Stimulated activated memory B cell treated with anti-CD40 and anti-IgM and Interleukin-4, amounts not matched to agents 10 μg/mL and 1 μg/mL and 100 μg/mL, for 72 hours (primary cell): ENCODE data around the gene NR1H2.
"Not testable (repeated sequence)": the region's sequence is repeated elsewhere in the genome, so short reads cannot be mapped to it uniquely, and the experiment has no call there.

Experiments
- ATAC-seq: fragments of 150-1000 bp; cut with Tn5 transposase; 2 replicates; pipeline ENCODE4 v1.10.0; 2021
- H3K27ac Mint-ChIP-seq: one replicate; pipeline ENCODE4 v1.8.0; 2022; ENCODE audit warnings: mild to moderate bottlenecking, mixed read lengths
- H3K27me3 Mint-ChIP-seq: one replicate; pipeline ENCODE4 v1.8.0; 2022; ENCODE audit warnings: mixed read lengths
- H3K36me3 Mint-ChIP-seq: one replicate; pipeline ENCODE4 v1.8.0; 2022; ENCODE audit warnings: mixed read lengths
- H3K4me1 Mint-ChIP-seq: one replicate; pipeline ENCODE4 v1.8.0; 2022; ENCODE audit warnings: mixed read lengths
- H3K4me3 Mint-ChIP-seq: one replicate; pipeline ENCODE4 v1.8.0; 2022; ENCODE audit warnings: mild to moderate bottlenecking, moderate library complexity, mixed read lengths
- H3K9me3 Mint-ChIP-seq: one replicate; pipeline ENCODE4 v1.8.0; 2022; ENCODE audit warnings: mixed read lengths

NR1H2 gene

DNA sequence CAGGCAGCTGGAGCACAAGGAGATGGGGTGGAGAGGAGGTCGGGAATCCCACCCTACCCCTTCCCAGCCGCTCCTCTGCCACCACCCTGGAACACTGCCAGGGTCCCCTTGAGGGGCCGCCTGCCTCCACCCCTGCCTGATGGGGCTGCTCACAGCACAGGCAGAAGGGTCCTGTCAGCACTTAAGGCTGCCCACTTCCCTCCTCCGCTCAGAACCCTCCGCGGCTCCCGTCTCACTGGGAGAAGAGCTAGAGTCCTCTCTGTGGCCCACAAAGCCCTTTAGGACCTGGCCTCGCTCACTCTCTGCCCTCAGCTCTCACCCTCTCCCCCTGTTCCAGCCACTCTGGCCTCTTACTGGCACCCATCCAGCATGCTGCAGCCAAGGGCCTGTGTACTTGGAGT is 4.5 kb downstream of the NR1H2 start:
- Mint-ChIP-seq H3K4me3 (no peak overlapping the region), H3K27me3 (no peaks in the 10 kb centered on the region), H3K27ac (no peak overlapping the region), H3K9me3 (no peaks in the 10 kb centered on the region), H3K4me1 (peaks cover 61% of the 10 kb centered on the region), H3K36me3 (peaks cover 53% of the 10 kb centered on the region)
- ATAC-seq = no peak

DNA sequence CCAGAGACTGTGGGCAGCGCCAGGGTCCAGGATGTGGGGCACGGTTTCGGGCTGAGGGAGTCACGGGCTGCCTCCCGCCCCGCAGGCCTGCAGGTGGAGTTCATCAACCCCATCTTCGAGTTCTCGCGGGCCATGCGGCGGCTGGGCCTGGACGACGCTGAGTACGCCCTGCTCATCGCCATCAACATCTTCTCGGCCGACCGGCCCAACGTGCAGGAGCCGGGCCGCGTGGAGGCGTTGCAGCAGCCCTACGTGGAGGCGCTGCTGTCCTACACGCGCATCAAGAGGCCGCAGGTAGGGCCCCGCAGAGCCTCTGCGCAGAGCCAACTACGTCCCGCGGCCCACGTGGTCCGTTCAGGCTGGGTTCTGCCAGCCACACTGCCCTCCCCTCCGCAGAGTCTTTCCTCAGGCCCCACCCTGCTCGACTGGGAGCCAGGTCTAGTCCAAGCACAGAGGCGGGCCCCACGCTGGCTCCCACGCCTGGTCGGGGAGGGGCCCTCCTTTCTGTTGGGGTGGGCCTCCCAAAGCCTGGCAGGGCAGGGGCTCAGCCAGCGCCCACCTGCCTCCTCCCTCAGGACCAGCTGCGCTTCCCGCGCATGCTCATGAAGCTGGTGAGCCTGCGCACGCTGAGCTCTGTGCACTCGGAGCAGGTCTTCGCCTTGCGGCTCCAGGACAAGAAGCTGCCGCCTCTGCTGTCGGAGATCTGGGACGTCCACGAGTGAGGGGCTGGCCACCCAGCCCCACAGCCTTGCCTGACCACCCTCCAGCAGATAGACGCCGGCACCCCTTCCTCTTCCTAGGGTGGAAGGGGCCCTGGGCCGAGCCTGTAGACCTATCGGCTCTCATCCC is 5.8 kb downstream of the NR1H2 start:
- Mint-ChIP-seq H3K4me3 (no peak overlapping the region), H3K27me3 (no peaks in the 10 kb centered on the region), H3K27ac (no peak overlapping the region), H3K36me3 (peaks cover 44% of the 10 kb centered on the region), H3K9me3 (no peaks in the 10 kb centered on the region), H3K4me1 (peaks cover 50% of the 10 kb centered on the region)
- no peak for ATAC-seq

DNA sequence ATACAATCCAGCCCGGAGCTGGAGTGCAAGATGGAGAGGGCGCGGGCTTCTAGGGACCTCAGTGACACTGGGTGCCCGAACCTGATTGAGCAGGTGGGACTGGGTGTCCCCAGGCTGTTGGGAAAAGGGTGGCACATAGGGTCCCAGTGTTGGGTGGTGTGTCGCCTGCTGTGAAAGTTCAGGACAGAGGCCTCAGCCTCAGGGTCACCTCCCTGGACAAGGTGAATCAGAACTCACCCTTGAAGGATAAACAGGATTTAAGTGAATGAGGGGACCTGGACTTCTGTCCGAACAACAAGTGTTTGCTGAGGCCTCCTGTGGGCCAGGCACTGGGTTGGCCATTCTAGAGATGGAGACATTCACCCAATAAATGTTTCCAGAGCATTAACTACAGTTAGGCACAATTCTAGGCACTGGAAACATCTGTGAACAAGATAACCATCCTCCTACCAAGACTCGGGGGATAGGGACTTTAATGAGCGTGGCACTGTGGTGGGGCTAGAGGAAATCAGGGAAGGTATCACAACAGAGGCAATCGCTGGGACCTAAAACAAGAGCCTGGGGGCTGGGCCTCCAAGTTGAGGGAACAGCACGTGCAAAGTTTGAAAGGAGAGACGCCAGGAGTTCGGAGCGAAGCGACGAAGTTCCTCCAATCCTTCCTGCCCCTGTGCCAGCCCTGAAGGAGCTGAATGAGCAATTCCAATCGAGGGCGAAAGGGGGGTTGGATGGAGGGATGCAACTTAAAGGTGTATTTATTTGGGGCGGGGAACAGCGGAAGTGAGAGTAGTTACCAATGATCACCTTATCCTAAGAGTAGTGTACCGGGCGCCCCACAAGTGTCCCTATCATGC is 7.0 kb downstream of the NR1H2 start:
- peaks cover 41% of the 10 kb centered on the region for H3K36me3 Mint-ChIP-seq
- no peak for ATAC-seq
- H3K27me3 Mint-ChIP-seq = no peaks in the 10 kb centered on the region
- peak overlapping the region; percentile 77 for H3K27ac Mint-ChIP-seq
- H3K4me1 Mint-ChIP-seq = peaks cover 39% of the 10 kb centered on the region
- peak overlapping the region; percentile 90 for H3K4me3 Mint-ChIP-seq
- no peaks in the 10 kb centered on the region for H3K9me3 Mint-ChIP-seq

DNA sequence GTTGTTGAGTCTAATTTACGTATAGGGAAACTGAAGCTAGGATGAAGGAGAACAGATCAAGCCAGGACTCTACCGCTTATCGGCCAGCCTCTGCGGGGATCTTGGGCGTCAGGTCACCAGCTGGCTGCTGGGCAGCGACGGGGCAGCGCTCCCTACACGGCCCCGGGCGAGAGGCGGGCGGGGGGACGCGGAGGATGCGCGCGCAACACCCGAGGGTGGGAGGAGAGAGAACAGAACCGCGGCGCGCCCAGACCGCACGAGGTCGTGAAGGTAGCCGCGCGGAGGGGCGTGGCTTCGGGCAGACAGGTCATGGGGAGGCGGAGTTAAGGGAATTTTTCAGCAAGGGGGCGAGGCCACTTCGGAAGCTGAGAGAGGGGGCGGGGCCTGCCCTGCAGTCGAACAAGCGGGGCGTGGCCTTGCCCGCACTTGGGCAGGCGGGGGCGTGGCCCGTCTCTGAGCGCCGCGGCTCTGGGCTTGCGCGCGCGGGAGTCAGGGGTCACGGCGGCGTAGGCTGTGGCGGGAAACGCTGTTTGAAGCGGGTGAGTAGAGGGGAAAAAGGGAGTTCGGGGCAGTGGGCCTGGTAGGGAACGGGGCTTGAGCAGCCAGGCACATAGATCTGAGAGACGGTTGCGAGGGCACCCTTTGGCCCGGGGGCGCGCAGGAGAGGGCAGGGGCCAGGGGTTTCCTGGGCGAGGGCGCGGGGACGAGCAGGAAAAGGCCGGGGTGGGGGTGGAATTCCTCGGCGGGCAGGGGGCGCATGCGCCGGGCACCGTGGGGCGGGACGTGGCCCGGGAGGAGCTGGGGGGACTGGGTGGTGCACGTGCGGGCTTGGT is 7.8 kb downstream of the NR1H2 start, which contains the start of gene POLD1:
TSS of gene POLD1 (plus strand) at position 496 of the 833 bp plus-strand sequence. CDS start 14,505 bp downstream, outside the sequence.
- peak; percentile 94 for ATAC-seq
- H3K9me3 Mint-ChIP-seq = no peaks in the 10 kb centered on the region
- no peaks in the 10 kb centered on the region for H3K27me3 Mint-ChIP-seq
- H3K36me3 Mint-ChIP-seq = peaks cover 35% of the 10 kb centered on the region
- peaks cover 34% of the 10 kb centered on the region for H3K4me1 Mint-ChIP-seq
- peak within 1 kb of the TSS; percentile 77 for H3K27ac Mint-ChIP-seq
- peak within 1 kb of the TSS; percentile 90 for H3K4me3 Mint-ChIP-seq

DNA sequence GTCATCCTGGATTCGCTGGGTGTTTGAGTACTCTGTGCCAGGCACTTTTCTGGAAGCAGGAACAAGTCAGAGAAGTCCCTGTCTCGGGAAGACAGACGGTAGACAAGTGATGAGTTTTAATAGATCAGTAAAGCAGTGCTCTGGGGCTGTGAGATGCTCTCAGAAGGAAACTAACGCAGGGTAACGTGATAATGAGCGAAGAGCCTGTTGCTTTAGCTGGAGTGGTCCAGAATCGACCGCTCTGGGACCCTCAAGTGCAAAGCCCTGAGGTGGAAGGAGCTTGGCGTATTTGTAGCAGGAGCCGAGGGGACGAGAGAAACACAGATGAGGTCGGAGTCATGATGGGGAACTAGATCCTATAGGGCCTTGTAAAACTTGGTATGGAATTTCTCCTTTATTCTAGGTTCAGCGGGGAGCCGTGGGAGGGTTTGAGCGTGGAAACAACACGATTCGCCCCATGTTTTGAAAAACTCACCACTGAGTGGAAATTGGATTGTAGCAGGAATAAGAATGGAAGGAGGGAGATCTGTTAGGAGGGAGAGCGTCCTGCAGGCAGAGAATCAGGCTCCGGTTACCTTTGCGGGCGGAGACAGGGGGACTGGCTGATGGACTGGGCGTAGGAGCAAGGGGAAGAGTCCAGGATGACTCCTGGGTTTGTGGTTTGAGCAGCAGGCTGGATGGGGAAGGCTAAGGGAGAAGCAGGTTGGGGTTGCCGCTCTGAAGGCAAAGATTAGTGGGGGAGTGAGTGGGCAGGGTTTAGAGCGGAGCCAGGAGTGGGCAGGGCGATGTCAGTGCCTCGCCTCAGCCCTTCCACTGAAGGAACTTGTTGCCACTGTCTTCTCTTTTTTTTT is 8.7 kb downstream of the NR1H2 start:
- Mint-ChIP-seq H3K36me3 (peaks cover 26% of the 10 kb centered on the region), H3K9me3 (no peaks in the 10 kb centered on the region), H3K4me1 (peaks cover 26% of the 10 kb centered on the region), H3K27ac (peak overlapping the region; percentile 77), H3K4me3 (peak overlapping the region; percentile 90), H3K27me3 (no peaks in the 10 kb centered on the region)
- ATAC-seq = no peak

DNA sequence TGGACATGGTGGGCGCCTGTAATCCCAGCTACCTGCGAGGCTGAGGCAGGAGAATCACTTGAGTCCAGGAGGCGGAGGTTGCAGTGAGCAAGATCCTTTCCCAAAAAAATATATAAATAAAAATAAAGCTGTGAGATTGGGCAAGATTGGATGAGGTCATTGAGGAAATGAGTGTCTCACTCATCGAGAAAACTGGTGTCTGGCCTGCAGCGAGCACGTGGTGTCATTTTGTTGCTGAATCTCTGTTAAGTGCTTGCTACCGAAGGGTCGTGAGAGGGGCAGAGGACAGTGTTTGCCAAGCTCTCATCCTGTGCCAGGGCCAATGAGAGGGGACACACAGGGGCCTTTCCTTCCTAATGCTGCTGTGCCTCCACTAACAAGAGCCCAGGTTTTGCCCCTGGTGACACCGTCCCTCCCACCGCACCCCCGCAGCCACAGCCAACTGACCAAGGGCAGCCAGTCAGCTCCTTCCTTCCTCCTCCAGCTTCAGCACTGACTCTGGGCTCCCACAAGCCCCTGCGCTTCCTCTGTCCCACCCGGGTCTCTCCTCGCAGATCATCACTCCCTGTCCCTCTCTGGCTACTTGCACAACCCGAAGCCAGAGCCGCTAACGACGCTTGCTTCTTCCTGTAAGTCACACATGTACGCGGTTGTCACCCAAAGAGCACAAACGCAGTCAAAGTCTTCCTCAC is 11.1 kb downstream of the NR1H2 start:
- Mint-ChIP-seq H3K4me3 (no peak overlapping the region), H3K27ac (no peak overlapping the region)

DNA sequence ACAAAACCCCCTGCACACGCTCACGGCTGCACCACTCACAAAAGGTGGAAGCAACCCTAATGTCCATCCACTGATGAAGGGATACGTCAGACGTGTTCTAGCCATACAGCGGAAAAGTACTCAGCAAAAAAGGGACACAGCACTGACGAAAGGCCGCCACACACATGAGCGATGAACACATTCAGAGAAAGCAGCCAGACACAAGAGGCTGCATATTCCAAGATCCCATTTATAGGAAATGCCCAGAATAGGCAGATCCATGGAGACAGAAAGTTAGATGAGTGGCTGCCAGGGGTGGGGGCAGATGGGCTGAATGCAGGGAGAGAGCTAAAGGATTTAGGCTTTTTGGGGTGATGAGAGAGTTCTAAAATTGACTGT is 11.6 kb downstream of the NR1H2 start:
- Mint-ChIP-seq H3K36me3 (peaks cover 29% of the 10 kb centered on the region), H3K27me3 (no peaks in the 10 kb centered on the region), H3K4me1 (peaks cover 25% of the 10 kb centered on the region), H3K4me3 (no peak overlapping the region), H3K9me3 (no peaks in the 10 kb centered on the region), H3K27ac (no peak overlapping the region)
- no peak for ATAC-seq

More for the DNA sequence above, 11.1 kb downstream of the NR1H2 start:
- H3K9me3 Mint-ChIP-seq = no peaks in the 10 kb centered on the region
- H3K36me3 Mint-ChIP-seq = peaks cover 24% of the 10 kb centered on the region
- peaks cover 25% of the 10 kb centered on the region for H3K4me1 Mint-ChIP-seq
- H3K27me3 Mint-ChIP-seq = no peaks in the 10 kb centered on the region
- ATAC-seq = no peak

DNA sequence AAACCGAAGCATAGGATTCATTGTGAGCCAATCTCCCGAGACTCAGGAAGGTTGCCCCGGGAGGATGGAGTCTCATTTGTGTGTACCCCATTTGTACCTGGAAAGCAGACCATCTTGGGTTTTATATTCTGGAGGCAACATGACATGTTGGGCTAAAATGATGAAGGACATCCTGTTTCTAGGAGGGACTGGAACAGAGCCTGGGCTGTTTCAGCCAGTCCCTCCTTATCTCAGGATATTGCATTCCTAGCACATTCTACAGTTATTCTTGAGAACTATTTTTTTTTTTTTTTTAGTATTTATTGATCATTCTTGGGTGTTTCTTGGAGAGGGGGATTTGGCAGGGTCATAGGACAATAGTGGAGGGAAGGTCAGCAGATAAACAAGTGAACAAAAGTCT is 14.0 kb downstream of the NR1H2 start:
- not testable (repeated sequence) for H3K4me3 Mint-ChIP-seq
- peaks cover 35% of the 10 kb centered on the region for H3K36me3 Mint-ChIP-seq

DNA sequence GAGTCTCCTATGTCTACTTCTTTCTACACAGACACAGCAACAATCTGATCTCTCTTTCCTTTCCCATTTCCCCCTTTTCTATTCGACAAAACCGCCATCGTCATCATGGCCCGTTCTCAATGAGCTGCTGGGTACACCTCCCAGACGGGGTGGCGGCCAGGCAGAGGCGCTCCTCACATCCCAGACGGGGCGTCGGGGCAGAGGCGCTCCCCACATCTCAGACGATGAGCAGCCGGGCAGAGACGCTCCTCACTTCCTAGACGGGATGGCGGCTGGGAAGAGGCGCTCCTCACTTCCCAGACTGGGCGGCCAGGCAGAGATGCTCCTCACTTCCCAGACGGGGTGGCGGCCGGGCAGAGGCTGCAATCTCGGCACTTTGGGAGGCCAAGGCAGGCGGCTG is 14.7 kb downstream of the NR1H2 start:
- H3K4me3 Mint-ChIP-seq, H3K27me3 Mint-ChIP-seq, H3K4me1 Mint-ChIP-seq, H3K27ac Mint-ChIP-seq, ATAC-seq, H3K9me3 Mint-ChIP-seq: not testable (repeated sequence)
- H3K36me3 Mint-ChIP-seq = peaks cover 40% of the 10 kb centered on the region

More for the DNA sequence above, 14.0 kb downstream of the NR1H2 start:
- H3K27me3 Mint-ChIP-seq, ATAC-seq, H3K4me1 Mint-ChIP-seq, H3K9me3 Mint-ChIP-seq, H3K27ac Mint-ChIP-seq: not testable (repeated sequence)

DNA sequence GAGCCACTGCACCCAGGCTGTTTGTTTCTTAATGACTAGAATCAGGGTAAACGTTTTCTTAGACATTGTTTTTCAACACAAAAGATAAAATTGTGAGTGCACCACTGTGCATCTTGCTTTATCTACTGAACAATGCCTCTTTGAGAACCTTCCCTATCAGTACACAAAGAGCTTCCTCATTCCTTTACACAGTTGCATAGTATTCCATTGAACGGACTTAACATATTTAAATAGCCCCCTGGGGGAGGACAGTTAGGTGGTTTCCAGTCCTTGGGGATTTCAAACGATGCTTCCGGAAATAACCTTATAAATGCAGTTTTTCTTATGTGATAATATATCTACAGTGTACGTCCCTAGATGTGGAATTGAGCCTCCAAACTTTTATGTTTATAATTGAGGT is 16.5 kb downstream of the NR1H2 start:
- H3K4me1 Mint-ChIP-seq = no peaks in the 10 kb centered on the region
- H3K27ac Mint-ChIP-seq = no peak overlapping the region
- H3K36me3 Mint-ChIP-seq = peaks cover 38% of the 10 kb centered on the region
- no peak overlapping the region for H3K4me3 Mint-ChIP-seq
- ATAC-seq = no peak
- no peaks in the 10 kb centered on the region for H3K27me3 Mint-ChIP-seq
- no peaks in the 10 kb centered on the region for H3K9me3 Mint-ChIP-seq

DNA sequence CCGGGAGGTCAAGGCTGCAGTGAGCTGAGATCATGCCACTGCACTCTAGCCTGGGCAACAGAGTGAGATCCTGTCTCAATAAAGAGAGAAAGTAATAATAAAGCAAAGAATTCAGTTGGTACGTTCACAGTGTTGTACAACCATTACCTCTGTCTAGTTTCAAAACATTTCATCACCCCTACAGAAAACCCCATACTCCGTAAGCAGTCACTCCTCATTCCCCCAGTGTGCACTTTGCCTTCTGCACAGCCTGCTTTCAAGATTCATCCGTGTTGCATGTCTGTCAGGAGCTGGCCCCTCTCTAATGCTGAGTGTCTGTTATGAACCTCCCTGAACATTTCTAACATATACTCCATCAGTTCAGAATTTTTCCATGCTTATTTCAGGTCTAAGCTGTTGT is 17.3 kb downstream of the NR1H2 start:
- Mint-ChIP-seq H3K27ac (no peak overlapping the region), H3K27me3 (no peaks in the 10 kb centered on the region), H3K4me1 (no peaks in the 10 kb centered on the region), H3K4me3 (no peak overlapping the region), H3K9me3 (no peaks in the 10 kb centered on the region), H3K36me3 (peaks cover 39% of the 10 kb centered on the region)
- no peak for ATAC-seq

DNA sequence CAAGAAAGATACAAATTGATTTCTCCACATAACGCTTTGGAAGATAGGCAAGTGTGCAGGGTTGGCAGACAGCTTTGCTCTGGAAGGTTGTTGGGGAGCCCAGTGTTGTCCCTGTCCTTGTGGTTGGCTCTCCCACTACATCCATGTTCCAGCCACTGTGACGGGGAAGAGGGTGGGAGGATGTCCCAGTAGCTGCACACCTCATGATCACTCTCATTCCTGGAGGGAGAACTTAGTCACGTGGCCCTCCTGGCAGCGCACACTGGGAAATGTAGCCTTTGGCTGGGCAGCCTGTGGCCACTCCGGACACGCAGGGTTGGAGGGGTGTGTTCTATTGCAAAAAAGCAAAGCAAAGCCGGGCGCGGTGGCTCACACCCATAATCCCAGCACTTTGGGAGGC is 17.8 kb downstream of the NR1H2 start:
- Mint-ChIP-seq H3K4me1 (no peaks in the 10 kb centered on the region), H3K36me3 (peaks cover 42% of the 10 kb centered on the region), H3K27me3 (no peaks in the 10 kb centered on the region), H3K4me3 (no peak overlapping the region), H3K27ac (no peak overlapping the region), H3K9me3 (no peaks in the 10 kb centered on the region)
- ATAC-seq = no peak

DNA sequence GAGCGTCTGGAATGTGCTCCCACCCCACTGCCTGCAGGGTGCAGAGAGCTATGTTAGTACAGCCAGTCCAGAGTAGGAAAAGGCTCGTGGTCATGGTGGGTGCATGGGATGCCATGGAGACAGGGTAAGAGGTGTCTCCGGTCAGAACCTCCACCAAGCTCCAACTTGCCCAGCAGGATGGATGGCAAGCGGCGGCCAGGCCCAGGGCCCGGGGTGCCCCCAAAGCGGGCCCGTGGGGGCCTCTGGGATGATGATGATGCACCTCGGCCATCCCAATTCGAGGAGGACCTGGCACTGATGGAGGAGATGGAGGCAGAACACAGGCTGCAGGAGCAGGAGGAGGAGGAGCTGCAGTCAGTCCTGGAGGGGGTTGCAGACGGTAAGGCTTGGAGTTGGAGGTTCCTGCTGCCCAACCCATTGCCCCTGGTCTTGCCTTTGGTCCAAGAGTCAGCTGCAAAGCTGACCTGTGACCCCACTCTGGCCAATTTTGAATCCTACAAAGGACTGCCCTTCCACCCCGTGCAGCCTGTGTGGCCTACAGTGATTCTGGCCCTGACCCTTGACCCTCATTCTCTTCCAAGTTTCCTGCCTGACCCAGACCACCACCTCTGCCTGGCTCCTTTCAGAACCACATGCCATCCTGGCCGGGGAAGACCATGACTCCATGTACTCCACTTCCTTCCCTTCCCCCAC is 22.6 kb downstream of the NR1H2 start:
- peaks cover 44% of the 10 kb centered on the region for H3K36me3 Mint-ChIP-seq

More for the DNA sequence above, 22.6 kb downstream of the NR1H2 start:
- no peak overlapping the region for H3K27ac Mint-ChIP-seq
- H3K9me3 Mint-ChIP-seq = no peaks in the 10 kb centered on the region
- no peaks in the 10 kb centered on the region for H3K27me3 Mint-ChIP-seq
- H3K4me3 Mint-ChIP-seq = no peak overlapping the region
- H3K4me1 Mint-ChIP-seq = no peaks in the 10 kb centered on the region
- ATAC-seq = peak; percentile 39
